Kidney tubule cell (primary cell): Measurements from ENCODE around the gene B9D1.

Experiments
- DNase-seq: peaks from one replicate; pipeline ENCODE4 v3.0.0-alpha.2; 2018; ENCODE audit warnings: low spot score

B9D1 gene

DNA sequence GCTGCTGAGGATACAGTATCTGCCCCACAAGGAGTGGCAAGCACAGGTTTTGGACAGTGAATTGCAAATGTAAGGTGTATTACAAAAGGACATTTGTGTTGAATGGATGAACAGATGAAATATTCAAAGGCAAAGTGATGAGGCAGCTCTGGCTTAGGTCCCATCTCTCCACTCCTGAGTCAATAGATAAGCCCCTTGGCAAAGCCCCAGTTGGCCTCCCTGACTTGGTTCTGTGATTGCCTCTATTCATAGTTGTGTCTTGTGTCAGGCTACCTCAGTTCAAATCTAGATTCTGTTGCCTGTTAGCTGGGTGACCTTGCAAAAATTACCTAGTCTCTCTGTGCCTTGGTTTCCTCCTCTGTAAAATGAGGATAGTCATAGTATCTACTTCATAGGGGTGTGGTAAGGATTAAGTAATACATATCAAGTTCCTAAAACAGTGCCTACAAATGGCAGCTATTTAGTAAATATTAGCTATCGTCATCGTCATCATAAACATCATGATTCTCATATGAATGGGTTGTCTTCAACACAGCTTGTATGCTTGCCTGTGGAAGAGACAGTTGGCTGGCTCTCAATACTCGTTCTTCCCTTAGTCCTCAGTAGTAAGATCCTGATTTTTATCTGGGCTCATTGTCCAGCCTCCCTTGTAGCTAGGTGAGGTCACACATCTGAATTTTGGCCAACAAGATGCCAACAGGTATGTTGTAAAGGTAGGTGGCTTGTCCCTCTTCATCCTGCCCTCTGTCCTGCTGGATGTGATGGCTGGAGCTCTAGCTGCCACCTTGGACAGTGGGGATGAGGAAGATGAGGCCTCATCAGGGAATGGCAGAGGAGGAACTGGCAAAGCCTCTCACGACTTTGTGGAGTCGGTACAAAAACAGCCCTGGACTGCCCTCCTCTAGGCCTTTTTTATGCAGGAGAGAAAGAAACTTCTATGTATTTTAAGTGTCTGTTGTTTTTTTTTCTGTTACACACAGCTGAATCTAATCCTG, 26.6 kb upstream of the B9D1 start:
- DNase-seq = no peak

DNA sequence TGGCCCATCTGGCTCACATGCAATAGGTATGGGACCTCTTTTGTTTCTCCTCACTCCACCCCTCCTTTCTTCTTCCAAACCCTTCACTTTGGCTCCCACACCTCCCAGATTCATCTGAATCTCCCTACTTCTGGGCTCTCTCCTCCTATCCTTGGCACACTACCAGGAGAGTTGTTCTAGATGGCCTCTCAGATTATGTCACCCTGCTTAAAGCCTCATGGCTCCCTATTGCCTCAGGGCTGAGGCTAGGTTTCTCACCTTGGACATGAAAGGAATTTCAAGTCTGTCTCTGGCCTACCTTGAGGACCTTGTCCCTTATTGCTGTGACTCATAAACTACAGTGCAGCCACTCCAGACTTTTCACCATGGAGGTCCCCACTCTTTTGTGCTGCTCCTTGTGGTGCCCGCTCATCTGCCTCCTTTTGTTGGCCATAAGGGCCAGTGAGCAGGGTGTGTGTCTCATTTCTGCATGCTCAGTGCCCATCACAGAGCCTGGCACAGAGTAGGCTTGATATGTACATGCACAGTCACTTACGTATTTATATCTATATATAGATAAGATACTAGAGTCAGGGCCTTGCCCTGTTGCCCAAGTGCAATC, 25.5 kb upstream of the B9D1 start:
- DNase-seq = peak; percentile 49

DNA sequence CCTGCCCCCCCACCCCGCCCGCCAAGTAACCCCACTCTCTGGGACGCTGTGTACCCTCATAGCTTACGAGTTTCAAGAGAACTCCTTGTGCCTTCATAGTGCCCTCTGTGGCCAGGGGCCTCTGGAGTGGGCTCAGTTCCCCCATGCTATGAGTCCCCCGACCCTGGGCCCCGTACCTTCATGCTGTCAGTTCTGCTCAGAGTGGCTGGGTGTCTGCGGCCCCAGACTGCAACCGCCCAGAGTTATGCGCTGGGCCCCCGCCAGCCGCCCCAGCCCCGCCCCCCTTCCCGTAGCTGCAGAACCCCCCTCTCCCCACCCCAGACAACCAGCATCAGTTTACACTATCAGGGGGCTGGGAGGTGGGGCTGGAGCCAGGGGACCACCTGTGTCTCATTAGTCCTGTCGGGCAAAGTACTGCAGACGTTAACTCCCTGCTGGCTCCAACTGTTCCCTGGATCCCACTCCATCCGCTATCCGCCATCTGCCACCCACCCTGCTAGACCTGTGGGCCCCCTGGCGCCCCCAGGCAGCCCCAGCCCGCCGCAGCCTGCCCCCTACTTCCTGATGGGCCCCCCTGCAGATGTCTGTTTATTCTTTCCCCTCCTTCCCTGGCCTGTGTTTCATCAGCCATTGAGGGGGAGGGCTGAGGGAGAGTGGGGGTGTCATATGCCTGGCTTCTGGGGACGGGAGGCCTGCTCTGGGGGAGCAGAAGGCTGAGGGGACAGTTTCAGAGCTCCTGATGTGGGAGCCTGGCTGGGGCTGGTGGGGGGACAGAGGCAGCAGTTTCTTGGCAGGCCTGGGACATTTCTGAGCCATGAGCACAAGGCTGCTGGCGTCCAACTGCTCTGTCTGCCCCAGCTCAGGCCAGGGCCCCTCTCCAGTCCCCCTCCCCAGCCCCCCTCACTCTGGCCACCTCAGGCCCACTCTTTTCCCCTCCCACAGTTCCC, 24.7 kb upstream of the B9D1 start, which contains the start of gene MFAP4:
MFAP4 (minus strand) TSS at position 217 of the 947 bp plus-strand sequence; CDS start at position 182, 35 bp downstream.
- DNase-seq = no peak

DNA sequence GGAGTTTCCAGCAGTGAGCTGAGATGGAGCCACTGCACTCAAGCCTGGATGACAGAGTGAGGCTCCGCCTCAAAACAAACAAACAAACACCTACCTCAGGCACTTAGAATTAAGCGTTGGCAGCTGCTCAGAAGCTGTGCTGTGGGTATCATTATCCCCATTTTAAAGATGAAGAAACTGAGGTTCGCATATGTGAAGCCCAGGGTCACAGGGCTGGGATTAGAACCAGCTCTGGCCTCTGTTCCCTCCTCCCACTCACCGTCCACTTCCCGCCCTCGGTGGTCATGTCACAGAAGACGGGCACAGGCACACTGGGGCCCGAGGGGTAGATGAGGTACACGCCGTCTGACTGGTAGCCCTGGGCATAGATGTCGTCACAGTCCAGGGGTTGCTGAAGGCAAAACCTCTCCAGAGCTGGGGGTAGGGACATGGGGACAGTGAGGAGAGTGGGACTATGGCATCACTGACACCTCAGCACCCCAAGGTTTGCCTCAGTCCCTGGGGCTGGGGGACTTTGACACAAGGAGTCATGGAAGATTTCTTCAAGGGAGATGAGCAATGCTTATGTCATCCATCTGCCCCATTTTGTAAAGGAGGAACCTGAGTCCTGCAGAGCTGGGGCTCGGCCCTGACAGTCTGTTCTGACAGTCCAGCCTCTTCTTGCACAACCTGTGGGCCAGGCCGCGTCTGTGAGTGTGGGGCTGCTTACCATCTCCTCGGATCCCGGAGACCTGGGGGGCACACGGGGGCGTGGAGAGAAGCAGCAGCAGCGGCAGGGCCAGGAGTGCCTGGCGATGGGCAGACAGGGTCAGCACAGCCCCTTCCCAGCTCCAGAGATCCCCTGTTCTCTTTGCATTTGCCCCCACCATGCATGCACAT, 23.8 kb upstream of the B9D1 start:
- DNase-seq = peak; percentile 75

DNA sequence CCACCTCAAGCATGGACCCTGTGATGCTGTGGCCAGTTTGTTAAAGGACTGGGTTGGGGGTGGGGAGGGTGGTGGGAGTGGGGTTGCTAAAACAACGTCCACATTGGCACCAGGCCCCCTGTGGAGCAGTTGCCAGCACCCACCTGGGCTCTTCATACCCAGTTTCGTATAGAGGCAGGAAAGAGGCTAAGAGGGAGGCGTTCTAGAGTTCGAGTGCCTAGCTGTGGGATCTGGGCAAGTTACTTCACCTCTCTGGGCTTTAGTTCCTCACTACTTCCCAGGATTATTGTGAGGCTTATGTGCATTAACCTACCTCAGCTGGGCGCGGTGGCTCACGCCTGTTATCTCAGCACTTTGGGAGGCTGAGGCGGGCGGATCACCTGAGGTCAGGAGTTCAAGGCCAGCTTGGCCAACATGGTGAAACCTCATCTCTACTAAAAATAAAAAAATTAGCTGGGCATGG, 23.0 kb upstream of the B9D1 start:
- no peak for DNase-seq

DNA sequence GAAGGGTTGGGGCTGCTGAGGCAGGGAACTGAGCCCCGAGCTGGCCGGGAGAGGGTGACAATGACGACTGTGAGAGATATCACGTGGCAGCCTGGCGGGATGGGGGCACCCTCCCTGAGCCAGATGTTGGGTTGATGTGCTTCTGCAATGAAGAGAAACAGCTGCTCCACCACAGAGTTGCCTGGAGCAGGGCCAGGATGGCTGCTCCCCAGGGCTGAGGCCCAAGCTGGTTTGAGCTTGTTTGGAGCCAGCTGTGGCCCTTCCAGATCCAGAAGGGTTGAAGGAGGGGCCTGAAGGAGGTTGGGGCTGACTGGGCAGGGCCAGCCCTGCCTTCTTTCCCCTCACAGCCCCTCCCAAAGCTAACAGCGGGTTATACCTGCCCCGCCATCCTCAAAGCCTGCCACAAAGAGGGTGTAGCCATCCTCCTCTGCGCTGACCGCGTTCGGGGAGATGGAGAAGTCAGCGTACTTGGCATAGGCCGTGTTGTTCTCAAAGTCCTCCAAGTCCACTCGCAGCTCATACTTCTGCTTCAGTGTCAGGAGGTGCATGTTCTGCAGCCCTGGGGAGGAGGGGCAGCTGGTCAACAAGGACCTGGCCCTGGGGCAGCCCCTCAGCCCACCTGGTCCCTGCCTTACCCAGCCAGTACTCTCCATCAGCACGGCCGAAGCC, 22.3 kb upstream of the B9D1 start:
- DNase-seq = no peak

DNA sequence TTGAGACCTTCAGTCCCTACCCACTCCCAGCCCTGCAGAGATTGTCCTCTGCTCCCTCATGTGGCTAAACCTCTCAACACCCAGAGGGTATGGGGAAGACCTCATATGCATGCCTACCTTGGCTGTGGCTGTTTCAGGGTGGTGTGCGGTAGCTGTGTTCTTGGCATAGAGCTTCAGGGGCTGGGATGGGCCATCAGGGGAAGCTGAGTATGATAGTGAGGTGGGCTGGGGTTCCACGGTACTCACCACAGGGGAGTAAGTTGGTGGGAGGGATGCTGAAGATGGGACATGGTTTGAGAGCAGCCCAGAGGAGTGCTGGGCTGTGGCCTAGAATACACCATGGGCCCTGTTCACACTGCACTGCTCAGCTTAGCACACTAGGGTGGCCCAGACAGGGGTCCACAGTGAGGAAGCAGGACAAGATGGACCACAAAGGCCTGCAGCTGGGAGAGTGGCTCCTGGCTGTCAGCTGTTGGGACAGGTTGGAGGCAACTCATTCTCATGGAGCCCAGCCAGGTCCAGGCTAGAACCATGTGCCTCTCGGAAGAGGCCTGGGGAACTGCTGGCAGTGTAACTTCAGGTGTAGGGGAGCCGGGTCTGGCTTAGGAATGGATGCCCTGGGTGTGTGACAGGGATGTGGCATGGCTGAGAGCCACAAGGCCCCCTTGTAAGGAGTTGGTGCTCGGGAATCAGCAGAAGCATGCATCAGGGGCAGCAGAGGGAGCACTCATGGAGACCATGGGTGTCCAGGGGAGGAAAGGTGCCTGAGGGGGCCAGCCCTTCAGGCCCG, 21.4 kb upstream of the B9D1 start:
- no peak for DNase-seq

DNA sequence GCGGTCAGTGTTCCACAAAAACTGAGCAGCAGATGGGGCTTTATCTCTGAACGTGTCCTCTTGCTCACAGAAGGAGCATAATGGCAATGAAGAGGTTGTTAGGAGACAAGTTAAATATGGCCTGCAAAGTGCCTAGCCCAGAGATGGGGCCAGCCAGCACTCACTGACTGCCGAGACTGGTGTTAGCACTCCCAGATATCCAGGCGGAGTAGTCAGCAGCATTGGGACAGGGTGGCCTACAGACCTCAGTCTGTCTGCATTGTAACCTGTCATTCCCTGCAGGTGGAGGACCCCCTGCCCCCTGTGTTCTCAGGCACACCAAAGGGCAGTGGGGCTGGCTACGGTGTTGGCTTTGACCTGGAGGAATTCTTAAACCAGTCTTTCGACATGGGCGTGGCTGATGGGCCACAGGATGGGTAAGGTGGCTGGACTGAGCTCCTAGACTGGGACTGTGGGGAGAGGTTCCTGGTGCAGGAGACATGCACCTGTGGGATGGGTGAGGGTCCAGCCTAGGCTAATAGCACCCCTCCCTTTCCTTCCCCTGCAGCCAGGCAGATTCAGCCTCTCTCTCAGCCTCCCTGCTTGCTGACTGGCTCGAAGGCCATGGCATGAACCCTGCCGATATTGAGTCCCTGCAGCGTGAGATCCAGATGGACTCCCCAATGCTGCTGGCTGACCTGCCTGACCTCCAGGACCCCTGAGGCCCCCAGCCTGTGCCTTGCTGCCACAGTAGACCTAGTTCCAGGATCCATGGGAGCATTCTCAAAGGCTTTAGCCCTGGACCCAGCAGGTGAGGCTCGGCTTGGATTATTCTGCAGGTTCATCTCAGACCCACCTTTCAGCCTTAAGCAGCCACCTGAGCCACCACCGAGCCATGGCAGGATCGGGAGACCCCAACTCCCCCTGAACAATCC, 20.3 kb upstream of the B9D1 start:
- no peak for DNase-seq

DNA sequence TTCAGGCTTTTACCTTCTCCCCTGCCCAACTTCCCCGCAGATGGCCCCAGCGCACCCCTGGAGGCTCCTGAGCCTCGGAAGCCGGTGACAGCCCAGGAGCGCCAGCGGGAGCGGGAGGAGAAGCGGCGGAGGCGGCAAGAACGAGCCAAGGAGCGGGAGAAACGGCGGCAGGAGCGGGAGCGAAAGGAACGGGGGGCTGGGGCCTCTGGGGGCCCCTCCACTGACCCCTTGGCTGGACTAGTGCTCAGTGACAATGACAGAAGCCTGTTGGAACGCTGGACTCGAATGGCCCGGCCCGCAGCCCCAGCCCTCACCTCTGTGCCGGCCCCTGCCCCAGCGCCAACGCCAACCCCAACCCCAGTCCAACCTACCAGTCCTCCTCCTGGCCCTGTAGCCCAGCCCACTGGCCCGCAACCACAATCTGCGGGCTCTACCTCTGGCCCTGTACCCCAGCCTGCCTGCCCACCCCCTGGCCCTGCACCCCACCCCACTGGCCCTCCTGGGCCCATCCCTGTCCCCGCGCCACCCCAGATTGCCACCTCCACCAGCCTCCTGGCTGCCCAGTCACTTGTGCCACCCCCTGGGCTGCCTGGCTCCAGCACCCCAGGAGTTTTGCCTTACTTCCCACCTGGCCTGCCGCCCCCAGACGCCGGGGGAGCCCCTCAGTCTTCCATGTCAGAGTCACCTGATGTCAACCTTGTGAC, 19.4 kb upstream of the B9D1 start:
- DNase-seq = no peak

DNA sequence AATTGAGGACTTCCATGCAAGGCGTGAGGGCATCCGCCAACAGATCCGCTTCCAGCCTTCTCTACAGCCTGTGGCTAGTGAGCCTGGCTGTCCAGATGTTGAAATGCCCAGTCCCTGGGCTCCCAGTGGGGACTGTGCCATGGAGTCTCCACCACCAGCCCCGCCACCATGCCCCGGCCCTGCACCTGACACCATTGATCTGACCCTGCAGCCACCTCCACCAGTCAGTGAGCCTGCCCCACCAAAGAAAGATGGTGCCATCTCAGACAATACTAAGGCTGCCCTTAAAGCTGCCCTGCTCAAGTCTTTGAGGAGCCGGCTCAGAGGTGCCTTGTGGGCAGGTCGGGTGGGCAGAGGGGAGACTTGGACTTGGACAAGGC, 18.8 kb upstream of the B9D1 start:
- DNase-seq = no peak

DNA sequence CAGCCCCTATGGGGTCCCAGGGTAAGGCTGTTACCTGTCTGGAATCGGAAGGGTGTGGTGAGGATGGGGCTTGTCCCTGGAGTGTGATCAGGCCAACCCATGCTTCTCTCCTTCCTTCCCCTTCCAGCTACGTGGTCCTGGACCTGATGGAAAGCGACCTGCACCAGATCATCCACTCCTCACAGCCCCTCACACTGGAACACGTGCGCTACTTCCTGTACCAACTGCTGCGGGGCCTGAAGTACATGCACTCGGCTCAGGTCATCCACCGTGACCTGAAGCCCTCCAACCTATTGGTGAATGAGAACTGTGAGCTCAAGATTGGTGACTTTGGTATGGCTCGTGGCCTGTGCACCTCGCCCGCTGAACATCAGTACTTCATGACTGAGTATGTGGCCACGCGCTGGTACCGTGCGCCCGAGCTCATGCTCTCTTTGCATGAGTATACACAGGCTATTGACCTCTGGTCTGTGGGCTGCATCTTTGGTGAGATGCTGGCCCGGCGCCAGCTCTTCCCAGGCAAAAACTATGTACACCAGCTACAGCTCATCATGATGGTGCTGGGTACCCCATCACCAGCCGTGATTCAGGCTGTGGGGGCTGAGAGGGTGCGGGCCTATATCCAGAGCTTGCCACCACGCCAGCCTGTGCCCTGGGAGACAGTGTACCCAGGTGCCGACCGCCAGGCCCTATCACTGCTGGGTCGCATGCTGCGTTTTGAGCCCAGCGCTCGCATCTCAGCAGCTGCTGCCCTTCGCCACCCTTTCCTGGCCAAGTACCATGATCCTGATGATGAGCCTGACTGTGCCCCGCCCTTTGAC, 18.2 kb upstream of the B9D1 start:
- DNase-seq = no peak

DNA sequence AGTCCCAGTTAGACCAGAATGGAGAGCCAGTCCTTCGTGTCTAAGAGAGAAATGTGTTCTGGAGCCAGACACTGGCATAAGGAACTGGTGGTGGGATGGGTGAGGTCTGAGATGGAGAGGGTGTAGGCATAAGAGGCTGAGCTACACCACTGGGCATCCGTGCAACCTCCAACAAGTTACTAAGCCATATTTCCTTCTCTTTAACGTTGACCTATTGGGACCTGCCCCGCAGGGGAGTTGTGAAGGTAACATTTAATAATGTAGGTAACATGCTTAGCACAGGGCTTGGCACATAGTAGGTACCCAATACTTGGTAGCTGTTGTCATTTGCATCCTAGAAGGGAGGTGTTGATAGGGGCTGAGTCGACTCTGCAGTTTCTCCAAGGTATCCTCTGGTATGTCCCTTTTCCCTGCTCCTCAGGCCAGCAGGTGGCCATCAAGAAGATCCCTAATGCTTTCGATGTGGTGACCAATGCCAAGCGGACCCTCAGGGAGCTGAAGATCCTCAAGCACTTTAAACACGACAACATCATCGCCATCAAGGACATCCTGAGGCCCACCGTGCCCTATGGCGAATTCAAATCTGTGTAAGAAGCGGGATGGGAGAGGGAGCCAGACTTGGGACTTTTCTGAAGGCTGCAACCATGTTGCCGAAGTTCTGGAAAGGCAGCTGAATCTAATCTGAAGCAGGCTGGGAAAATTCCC, 17.0 kb upstream of the B9D1 start:
- DNase-seq = no peak

DNA sequence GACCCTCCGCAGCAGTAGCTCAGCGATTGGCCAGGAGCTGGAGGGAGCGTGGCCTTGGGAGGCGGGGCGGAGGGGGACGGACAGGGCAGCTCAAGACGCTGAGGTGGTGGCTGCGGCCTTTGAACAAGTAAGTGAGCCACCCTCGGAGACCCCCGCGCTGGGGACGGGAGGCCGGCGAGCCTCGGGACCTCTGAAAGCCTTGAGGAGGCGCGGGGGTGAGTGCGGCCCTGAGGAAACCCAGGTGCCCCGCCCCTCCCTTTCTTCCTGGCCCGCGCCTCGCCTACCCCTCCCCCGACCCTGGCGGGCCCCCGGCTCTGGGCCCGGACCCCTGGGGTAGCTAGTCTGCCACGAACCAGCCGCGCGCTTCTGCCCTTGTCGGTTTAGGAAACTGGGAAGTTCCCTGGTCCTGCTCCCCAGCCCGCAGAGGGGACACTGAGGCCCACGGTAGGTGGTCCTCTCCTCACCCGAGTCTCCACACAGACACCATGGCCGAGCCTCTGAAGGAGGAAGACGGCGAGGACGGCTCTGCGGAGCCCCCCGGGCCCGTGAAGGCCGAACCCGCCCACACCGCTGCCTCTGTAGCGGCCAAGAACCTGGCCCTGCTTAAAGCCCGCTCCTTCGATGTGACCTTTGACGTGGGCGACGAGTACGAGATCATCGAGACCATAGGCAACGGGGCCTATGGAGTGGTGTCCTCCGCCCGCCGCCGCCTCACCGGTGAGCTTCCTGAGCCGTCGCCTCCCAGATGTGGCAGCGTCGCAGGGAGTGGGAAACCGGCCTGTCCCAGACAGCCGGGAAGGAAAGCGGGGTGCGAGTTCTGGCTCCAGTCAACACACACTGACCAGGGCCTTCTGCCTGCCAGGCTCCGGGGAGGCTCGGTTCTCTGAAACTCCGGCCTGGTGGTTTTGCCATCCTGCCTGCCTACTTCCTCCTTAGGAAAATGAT, 16.2 kb upstream of the B9D1 start, which contains the start of gene MAPK7:
MAPK7 (plus strand) TSS at position 83 of the 945 bp plus-strand sequence; CDS start at position 486, 403 bp downstream.
- DNase-seq = peak; percentile 10

DNA sequence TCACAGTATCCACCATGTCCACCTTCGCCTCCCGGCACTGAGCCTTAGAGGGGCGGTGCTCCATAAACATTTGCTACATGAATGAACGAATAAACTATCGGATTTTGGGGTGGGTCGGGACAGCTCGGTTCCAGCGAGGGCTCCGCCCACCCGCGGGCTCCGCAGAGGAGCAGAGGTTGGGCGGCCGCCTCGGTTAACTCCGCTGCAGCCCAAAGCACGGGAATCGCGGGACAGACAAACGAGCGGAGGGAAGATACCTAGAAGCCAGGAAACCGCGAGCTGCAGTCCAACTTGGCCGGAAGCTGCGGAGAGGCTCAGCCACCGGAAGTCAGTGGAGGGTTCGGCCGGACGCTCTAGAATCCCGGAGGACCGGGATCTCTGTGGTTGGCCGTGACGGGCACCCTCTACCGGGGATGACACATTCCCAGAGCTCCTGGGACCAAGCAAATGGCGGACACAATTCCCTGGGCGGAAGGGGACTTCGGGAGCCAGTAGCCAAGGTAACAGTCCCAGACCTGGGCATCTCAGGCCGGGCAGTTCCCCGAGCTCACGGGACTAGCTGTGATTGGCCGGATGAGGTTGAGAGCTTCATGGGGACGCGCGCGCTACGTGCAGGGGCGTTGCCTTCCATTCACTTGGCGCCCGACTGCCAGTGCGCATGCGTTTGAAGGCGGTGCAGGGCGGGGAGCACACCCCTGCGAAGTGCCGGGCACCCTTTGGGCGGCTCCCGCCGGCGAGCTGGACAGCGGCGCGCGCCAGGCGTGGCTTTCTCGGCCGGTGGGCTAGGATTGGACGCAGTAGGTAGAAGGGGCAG, 15.3 kb upstream of the B9D1 start:
- DNase-seq = peak; percentile 99
